Stimulated activated CD4-positive, alpha-beta T cell treated with anti-CD3 and anti-CD28 coated beads, Interleukin-1b, Interleukin-23, amount 100 ng/mL, for 4 hours (primary cell): Measurements from ENCODE around the gene CRY2.
"Not testable (repeated sequence)": the region's sequence is repeated elsewhere in the genome, so short reads cannot be mapped to it uniquely, and the experiment has no call there.

ENCODE experiments used
- DNase-seq, 2 donors: peaks; one replicate each; pipeline ENCODE4 v3.0.0-alpha.2; 2020; ENCODE audit warnings: low read depth in 2 of 2

The CRY2 gene

GRCh38 chr11:45899448-45900174, 52.3 kb downstream of the CRY2 start:
- DNase-seq: peak; percentile 32 to 43

GRCh38 chr11:45900175-45900800, 53.0 kb downstream of the CRY2 start:
- not testable (repeated sequence) for DNase-seq

GRCh38 chr11:45900916-45901617, 53.8 kb downstream of the CRY2 start:
- no peak for DNase-seq

- DNase-seq: no peak
Observed at GRCh38 chr11:45901626-45902025, 54.4 kb downstream of the CRY2 start.

- no peak for DNase-seq
Observed at GRCh38 chr11:45902452-45903380, 55.4 kb downstream of the CRY2 start.

- no peak for DNase-seq
Observed at GRCh38 chr11:45904309-45904915, 57.1 kb downstream of the CRY2 start.

- DNase-seq: no peak
Observed at GRCh38 chr11:45905095-45905494, 57.8 kb downstream of the CRY2 start.

- DNase-seq: not testable (repeated sequence)
Observed at GRCh38 chr11:45905576-45905975, 58.3 kb downstream of the CRY2 start.

- DNase-seq: no peak
Observed at GRCh38 chr11:45906096-45906682, 58.9 kb downstream of the CRY2 start.

GRCh38 chr11:45906965-45907611, 59.8 kb downstream of the CRY2 start, which contains the start of gene FREY1:
Gene FREY1, minus strand, starts transcription at chr11:45907271. Its CDS starts 26 bp downstream, at chr11:45907245.
- DNase-seq: no peak

GRCh38 chr11:45907911-45908370, 60.7 kb downstream of the CRY2 start:
- no peak for DNase-seq

- no peak for DNase-seq
Observed at GRCh38 chr11:45909594-45910475, 62.6 kb downstream of the CRY2 start.

- DNase-seq: no peak
Observed at GRCh38 chr11:45910623-45911022, 63.3 kb downstream of the CRY2 start.

- DNase-seq: no peak
Observed at GRCh38 chr11:45913514-45913913, 66.2 kb downstream of the CRY2 start.

GRCh38 chr11:45913942-45914635, 66.8 kb downstream of the CRY2 start:
- DNase-seq: no peak

GRCh38 chr11:45915446-45915845, 68.2 kb downstream of the CRY2 start:
- DNase-seq: no peak

GRCh38 chr11:45917286-45917622, 70.0 kb downstream of the CRY2 start:
- DNase-seq: no peak

- peak; percentile 84 to 88 for DNase-seq
Observed at GRCh38 chr11:45917623-45918330, 70.5 kb downstream of the CRY2 start, which contains the start of gene PEX16. Gene PEX16, minus strand, starts transcription at chr11:45917877. Its CDS starts 66 bp downstream, at chr11:45917811.
